ENCODE results near the gene TBPL2. TPM values are rescaled to one million over a fixed set of nuclear protein-coding genes. Genes with fewer than 3 reads are reported as not detected.

The TBPL2 gene
- total RNA-seq, 1 donor from 2014 or later: not detected

DNA sequence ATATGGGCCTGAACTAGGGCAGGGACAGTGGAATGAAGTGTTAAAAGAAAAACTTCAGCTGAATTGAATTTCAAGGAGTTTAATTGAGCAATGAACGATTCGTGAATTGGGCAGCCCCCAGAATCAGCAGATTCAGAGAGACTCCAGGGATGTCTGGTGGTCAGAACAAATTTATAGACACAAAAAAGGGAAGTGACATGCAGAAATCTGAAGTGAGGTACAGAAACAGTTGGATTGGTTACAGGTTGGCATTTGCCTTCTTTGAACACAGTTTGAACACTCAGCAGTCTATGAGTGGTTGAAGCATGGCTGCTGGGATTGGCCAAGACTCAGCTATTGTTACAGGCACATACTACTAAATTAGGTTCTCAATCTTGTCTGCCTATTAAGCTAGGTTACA is 9.7 kb upstream of the TBPL2 start:
- no peaks in the 10 kb centered on the region for H3K36me3 Mint-ChIP-seq (ENCODE audit: unreplicated experiment)
- no peak for DNase-seq
- no peak overlapping the region for H3K4me3 Mint-ChIP-seq (ENCODE audit: unreplicated experiment)
- H3K27me3 Mint-ChIP-seq (ENCODE audit: unreplicated experiment): peaks cover 2% of the 10 kb centered on the region
- H3K4me1 Mint-ChIP-seq (ENCODE audit: low read depth, unreplicated experiment): peaks cover 18% of the 10 kb centered on the region
- H3K27ac Mint-ChIP-seq (ENCODE audit: unreplicated experiment): no peak overlapping the region
- TF ChIP-seq, protein P1, sequence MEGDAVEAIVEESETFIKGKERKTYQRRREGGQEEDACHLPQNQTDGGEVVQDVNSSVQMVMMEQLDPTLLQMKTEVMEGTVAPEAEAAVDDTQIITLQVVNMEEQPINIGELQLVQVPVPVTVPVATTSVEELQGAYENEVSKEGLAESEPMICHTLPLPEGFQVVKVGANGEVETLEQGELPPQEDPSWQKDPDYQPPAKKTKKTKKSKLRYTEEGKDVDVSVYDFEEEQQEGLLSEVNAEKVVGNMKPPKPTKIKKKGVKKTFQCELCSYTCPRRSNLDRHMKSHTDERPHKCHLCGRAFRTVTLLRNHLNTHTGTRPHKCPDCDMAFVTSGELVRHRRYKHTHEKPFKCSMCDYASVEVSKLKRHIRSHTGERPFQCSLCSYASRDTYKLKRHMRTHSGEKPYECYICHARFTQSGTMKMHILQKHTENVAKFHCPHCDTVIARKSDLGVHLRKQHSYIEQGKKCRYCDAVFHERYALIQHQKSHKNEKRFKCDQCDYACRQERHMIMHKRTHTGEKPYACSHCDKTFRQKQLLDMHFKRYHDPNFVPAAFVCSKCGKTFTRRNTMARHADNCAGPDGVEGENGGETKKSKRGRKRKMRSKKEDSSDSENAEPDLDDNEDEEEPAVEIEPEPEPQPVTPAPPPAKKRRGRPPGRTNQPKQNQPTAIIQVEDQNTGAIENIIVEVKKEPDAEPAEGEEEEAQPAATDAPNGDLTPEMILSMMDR (IDR thresholded peaks at IDR 0.05; ENCODE audit: partially characterized antibody, unreplicated experiment): no peak
- H3K9me3 Mint-ChIP-seq (ENCODE audit: unreplicated experiment): peaks cover 5% of the 10 kb centered on the region

DNA sequence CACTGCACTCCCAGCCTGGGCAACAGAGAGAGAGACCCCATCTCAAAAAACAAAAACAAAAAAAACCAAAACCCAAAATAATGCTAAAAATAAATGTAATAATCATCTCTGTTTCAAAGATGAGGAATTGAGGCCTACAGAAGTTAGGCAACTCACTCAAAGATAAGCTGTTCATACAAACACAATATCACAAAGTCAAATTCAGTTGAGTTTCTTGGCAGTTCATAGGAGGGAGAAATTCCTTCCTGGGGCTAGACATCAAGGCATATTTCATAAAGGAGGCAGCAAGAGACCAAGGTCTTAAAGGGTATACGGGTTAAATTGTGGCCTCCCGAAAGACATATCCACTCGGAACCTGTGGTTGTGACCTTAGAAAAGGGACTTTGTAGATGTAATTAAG is 8.7 kb upstream of the TBPL2 start:
- Mint-ChIP-seq H3K4me1 (ENCODE audit: low read depth, unreplicated experiment) (peaks cover 14% of the 10 kb centered on the region), H3K36me3 (ENCODE audit: unreplicated experiment) (no peaks in the 10 kb centered on the region), H3K9me3 (ENCODE audit: unreplicated experiment) (no peaks in the 10 kb centered on the region), H3K27me3 (ENCODE audit: unreplicated experiment) (no peaks in the 10 kb centered on the region), H3K4me3 (ENCODE audit: unreplicated experiment) (no peak overlapping the region), H3K27ac (ENCODE audit: unreplicated experiment) (peak overlapping the region; percentile 30)
- DNase-seq: no peak
- TF ChIP-seq, protein P1 (IDR thresholded peaks at IDR 0.05; ENCODE audit: partially characterized antibody, unreplicated experiment): no peak

DNA sequence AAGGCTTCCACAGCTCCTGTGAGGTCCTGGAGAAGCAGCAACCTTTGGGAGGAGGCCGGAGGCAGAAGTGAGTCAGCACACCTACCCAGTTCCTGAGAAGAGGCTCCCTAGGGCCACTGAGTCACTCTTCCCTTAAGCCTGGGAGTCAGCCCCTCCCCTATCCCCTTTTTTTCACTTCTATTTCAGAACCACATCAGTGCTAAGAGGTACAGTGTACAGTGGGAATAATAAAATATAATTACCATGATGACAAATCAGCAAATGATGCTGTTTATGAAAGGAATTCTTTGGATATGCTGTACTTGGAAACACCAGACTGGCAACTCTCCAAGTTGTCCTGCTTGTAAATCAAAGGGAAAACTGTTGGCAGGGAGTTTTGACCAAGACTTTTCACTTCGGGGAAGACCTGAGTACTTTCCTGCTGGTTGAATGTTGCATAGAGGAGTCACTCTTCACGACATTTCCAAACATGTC is 7.8 kb upstream of the TBPL2 start:
- no peak for DNase-seq
- Mint-ChIP-seq H3K4me1 (ENCODE audit: low read depth, unreplicated experiment) (peaks cover 9% of the 10 kb centered on the region), H3K27ac (ENCODE audit: unreplicated experiment) (no peak overlapping the region), H3K27me3 (ENCODE audit: unreplicated experiment) (no peaks in the 10 kb centered on the region), H3K9me3 (ENCODE audit: unreplicated experiment) (no peaks in the 10 kb centered on the region), H3K36me3 (ENCODE audit: unreplicated experiment) (no peaks in the 10 kb centered on the region), H3K4me3 (ENCODE audit: unreplicated experiment) (no peak overlapping the region)
- TF ChIP-seq, protein P1 (IDR thresholded peaks at IDR 0.05; ENCODE audit: partially characterized antibody, unreplicated experiment): no peak

DNA sequence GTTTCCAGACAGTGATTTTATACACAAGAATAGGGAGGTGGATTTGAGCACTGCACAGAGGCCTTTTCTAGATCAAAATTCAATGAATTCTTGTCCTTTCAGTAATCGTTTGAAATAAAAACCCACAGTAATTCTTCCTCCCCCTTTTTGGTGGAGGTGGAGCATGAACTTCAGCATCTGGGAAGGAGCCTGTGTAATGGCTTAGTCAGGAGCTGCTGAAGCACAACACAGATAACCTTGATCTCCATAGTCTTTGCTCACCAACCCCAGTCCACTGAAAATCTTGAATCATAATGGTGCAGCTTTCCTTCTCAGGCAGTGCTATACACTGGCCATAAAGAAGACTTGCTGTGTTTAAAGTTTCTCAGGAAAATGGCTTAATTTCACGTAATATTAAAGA is 6.4 kb upstream of the TBPL2 start:
- no peak overlapping the region for H3K27ac Mint-ChIP-seq (ENCODE audit: unreplicated experiment)
- H3K27me3 Mint-ChIP-seq (ENCODE audit: unreplicated experiment): no peaks in the 10 kb centered on the region
- TF ChIP-seq, protein P1 (IDR thresholded peaks at IDR 0.05; ENCODE audit: partially characterized antibody, unreplicated experiment): no peak
- H3K4me3 Mint-ChIP-seq (ENCODE audit: unreplicated experiment): no peak overlapping the region
- H3K4me1 Mint-ChIP-seq (ENCODE audit: low read depth, unreplicated experiment): peaks cover 9% of the 10 kb centered on the region
- DNase-seq: no peak
- H3K9me3 Mint-ChIP-seq (ENCODE audit: unreplicated experiment): no peaks in the 10 kb centered on the region
- H3K36me3 Mint-ChIP-seq (ENCODE audit: unreplicated experiment): no peaks in the 10 kb centered on the region

DNA sequence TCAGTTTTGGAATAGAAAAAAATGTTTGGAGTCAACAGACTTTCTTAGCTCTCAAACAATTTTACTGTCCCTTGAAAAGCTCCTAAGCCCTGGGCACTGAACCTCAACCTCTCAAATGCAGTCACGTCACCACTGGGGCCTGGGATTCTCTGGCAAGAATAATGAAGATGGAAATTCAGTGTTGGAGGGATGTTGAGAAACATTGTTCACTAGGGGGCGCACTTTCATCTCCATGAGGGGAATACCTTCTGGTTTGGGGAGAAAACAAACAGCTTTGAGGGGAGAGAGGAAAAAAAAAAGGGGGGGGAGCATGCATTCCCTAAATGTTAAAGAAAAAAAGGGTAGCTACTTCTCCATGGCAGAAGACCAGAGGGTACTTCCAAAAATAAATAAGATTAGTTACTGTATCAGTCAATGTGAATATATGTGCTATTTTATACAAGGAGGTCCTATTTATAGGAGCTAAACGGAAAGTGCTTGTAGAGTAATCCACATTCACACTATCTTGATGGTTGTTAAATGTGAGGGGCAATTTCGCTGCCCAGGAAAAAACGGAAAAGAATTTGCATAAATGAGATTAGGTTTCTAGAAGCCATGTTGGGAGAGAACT is 5.8 kb upstream of the TBPL2 start:
- Mint-ChIP-seq H3K27me3 (ENCODE audit: unreplicated experiment) (no peaks in the 10 kb centered on the region), H3K4me3 (ENCODE audit: unreplicated experiment) (no peak overlapping the region), H3K27ac (ENCODE audit: unreplicated experiment) (no peak overlapping the region), H3K9me3 (ENCODE audit: unreplicated experiment) (no peaks in the 10 kb centered on the region), H3K36me3 (ENCODE audit: unreplicated experiment) (no peaks in the 10 kb centered on the region), H3K4me1 (ENCODE audit: low read depth, unreplicated experiment) (peaks cover 9% of the 10 kb centered on the region)
- TF ChIP-seq, protein P1 (IDR thresholded peaks at IDR 0.05; ENCODE audit: partially characterized antibody, unreplicated experiment): peak; percentile 90
- DNase-seq: peak; percentile 52
